Esophagus squamous epithelium (tissue), 4 donors: ENCODE data around the gene SLC7A8.

Source experiments
- POLR2A ChIP-seq, 4 donors: fragments of 450-650 bp; IDR thresholded peaks; one replicate each; pipeline ENCODE4 v1.6.1; 2017; ENCODE audit warnings: antibody characterized with exemption in 4 of 4, mild to moderate bottlenecking in 4 of 4, moderate library complexity in 3 of 4
- TF ChIP-seq, protein P1 (sequence below), 6 experiments: fragments of 450-650 bp in 4 of 6; fragments of 200-600 bp in 2 of 6; sonication (generic) in 2 of 6; IDR thresholded peaks; one replicate each; pipeline ENCODE4 v1.5.1; 2016 to 2019; ENCODE audit warnings: antibody characterized with exemption in 6 of 6, mild to moderate bottlenecking in 4 of 6, moderate library complexity in 4 of 6

DNA sequence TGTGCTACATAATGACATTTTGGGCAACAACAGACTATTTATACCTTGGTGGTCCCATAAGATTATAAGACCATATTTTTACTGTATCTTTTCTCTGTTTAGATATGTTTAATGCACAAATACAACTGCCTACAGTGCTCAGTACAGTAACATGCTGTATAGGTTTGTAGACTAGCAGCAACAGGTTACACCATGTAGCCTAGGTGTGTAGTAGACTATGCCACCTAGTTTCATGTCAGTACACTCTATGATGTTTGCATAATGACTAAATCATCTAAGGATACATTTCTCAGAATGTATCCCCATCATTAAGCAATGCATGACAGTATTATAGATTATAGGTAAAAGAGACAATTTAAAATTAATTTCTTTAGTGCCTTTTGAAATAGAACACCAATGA lies 33.7 kb downstream of the SLC7A8 start:
- TF ChIP-seq, protein P1, sequence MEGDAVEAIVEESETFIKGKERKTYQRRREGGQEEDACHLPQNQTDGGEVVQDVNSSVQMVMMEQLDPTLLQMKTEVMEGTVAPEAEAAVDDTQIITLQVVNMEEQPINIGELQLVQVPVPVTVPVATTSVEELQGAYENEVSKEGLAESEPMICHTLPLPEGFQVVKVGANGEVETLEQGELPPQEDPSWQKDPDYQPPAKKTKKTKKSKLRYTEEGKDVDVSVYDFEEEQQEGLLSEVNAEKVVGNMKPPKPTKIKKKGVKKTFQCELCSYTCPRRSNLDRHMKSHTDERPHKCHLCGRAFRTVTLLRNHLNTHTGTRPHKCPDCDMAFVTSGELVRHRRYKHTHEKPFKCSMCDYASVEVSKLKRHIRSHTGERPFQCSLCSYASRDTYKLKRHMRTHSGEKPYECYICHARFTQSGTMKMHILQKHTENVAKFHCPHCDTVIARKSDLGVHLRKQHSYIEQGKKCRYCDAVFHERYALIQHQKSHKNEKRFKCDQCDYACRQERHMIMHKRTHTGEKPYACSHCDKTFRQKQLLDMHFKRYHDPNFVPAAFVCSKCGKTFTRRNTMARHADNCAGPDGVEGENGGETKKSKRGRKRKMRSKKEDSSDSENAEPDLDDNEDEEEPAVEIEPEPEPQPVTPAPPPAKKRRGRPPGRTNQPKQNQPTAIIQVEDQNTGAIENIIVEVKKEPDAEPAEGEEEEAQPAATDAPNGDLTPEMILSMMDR (IDR thresholded peaks at IDR 0.05) = no peak
- TF ChIP-seq POLR2A (IDR thresholded peaks at IDR 0.05) = no peak
